ENCODE data around the gene BORCS5.

Gene BORCS5

DNA sequence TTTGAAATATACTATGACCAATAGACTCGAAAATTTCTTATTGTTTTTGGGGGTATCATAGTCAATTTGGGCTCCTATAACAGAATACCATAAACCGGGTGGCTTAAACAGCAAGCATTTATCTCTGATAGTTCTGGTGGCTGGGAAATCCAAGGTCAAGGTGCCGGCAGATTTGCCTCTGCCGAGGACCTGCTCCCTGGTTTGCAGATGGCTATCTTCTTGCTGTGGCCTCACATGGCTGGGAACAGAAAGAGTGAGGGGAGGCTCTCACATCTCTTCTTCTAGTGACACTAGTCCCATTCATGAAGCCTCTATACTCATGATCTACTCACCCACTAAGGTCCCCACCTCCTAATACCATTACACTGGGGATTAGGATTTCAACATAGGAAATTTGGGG, 70.7 kb downstream of the BORCS5 start:
- peaks cover 6% of the 10 kb centered on the region for H3K9me3 Mint-ChIP-seq
- peaks cover 41% of the 10 kb centered on the region for H3K36me3 Mint-ChIP-seq
- no peak overlapping the region for H3K4me3 Mint-ChIP-seq
- no peaks in the 10 kb centered on the region for H3K27me3 Mint-ChIP-seq
- no peak overlapping the region for H3K27ac Mint-ChIP-seq
- no peak for ATAC-seq
- H3K4me1 Mint-ChIP-seq, result peaks cover 10% of the 10 kb centered on the region

DNA sequence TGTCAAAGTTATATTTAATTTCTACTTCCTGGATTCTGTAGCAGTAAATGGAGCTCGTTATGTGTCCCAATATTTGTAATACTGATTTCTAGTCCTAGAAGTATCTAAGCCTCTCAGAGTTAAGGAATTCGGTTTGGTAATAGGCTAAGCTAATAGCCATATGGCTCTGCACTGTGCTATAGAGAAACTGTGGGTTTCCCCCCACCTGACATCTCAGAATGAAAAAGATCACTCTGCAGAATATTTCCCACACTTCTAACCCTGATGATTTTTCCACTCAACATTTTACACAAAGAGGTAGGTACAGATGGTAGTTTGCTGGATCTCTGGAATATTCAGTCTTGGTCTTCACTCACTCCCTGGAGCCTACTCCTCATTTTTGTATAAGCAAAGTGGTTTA, 71.2 kb downstream of the BORCS5 start:
- peaks cover 45% of the 10 kb centered on the region for H3K36me3 Mint-ChIP-seq
- H3K4me1 Mint-ChIP-seq, result peaks cover 15% of the 10 kb centered on the region
- H3K27ac Mint-ChIP-seq, result no peak overlapping the region
- no peak overlapping the region for H3K4me3 Mint-ChIP-seq
- H3K9me3 Mint-ChIP-seq, result peaks cover 6% of the 10 kb centered on the region
- ATAC-seq, result no peak
- H3K27me3 Mint-ChIP-seq, result no peaks in the 10 kb centered on the region

DNA sequence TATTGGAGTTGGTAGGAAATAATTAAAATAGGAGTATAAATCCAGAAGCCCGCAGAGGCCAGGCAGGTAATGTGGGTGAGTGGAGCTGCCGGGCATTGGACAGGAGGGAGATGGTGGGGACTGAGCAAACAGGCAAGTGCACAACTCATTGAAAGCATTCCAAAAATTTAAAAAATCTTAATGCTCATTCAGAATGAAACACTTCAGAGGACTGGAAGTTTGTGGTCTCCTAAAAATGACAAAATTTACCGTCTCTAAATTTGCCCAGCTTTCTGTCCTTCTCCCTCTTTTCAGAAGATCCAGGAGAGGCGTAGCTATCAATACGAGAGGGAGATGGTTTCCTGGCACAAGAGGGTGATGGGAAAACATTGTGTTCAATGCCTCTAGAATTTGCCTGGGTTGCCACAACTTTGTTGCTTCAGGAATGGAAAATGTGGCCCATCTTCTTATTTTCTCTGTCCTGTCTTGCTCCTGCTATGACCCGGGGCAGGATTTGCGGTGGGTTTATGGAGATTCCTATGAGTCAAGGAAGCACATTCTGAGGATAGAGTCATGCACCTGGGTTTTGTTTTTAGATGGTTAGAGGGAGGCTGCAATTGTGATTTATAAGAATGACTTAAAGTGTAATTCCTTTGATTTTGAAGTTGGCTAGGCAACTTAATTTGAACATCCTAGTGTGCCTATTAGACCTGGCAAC, 72.2 kb downstream of the BORCS5 start:
- H3K4me1 Mint-ChIP-seq, result peaks cover 15% of the 10 kb centered on the region
- H3K27ac Mint-ChIP-seq, result no peak overlapping the region
- H3K4me3 Mint-ChIP-seq, result no peak overlapping the region
- H3K9me3 Mint-ChIP-seq, result peaks cover 3% of the 10 kb centered on the region
- H3K36me3 Mint-ChIP-seq, result peaks cover 34% of the 10 kb centered on the region
- ATAC-seq, result no peak
- no peaks in the 10 kb centered on the region for H3K27me3 Mint-ChIP-seq

DNA sequence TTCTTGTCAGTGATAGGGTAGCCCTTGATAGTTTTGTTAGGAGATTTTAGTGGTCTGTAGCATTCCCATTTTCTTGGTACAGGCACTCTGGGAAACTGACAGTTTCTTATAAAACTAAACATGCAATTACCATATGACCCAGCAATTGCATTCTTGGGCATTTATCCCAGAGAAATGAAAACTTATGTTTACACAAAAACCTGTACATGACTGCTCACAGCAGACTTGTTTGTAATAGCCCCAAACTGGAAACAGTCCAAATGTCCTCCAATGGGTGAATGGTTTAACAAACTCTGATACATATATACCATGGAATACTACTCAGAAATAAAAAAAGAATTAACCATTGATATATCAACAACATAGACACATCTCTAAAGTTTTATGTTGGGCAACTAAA, 75.5 kb downstream of the BORCS5 start:
- no peak overlapping the region for H3K27ac Mint-ChIP-seq
- H3K36me3 Mint-ChIP-seq, result peaks cover 35% of the 10 kb centered on the region
- peaks cover 15% of the 10 kb centered on the region for H3K4me1 Mint-ChIP-seq
- H3K4me3 Mint-ChIP-seq, result no peak overlapping the region
- no peak for ATAC-seq
- H3K9me3 Mint-ChIP-seq, result peaks cover 5% of the 10 kb centered on the region
- no peaks in the 10 kb centered on the region for H3K27me3 Mint-ChIP-seq

DNA sequence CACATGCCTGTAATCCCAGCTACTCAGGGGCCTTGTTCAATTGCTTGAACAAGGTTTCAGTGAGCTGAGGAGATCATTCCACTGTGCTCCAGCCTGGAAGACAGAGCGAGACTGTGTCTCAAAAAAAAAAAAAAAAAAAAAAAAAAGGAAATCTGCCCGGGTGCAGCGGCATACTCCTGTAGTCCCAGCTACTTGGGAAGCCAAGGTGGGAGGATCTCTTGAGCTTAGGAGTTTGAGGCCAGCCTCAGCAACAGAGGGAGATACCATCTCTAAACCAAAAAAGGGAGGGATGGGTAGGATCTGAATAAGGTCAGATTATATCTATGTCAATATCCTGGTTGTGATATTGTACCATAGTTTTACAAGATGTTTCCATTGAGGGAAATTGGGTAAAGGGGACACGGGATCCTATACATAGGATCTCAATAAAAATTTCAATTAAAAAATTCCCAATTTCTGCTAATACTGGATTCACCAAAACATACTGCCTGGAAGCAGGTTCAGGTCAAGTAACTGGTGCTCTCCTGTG, 76.4 kb downstream of the BORCS5 start:
- no peak overlapping the region for H3K4me3 Mint-ChIP-seq

DNA sequence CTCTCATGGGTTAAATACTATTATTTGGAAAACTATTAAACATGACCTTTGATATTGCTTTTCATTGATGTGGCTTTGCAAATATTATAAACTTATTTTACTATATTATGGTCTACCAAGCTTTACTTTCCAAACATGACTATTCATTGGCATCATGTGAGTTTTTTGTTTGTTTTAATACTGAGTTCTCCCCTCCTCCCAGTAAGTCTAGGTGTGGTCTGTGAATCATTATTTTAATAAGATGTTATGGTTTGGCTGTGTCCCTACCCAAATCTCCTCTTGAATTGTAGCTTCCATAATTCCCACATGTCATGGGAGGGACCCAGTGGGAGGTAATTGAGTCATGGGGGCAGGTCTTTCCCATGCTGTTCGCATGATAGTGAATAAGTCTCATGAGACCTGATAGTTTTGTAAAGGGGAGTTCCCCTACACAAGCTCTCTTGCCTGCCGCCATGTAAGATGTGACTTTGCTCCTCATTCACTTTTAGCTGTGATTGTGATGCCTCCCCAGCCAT, 80.0 kb downstream of the BORCS5 start:
- Mint-ChIP-seq H3K4me1 (peaks cover 20% of the 10 kb centered on the region), H3K27ac (no peak overlapping the region), H3K36me3 (peaks cover 64% of the 10 kb centered on the region)

More for the DNA sequence above, 76.4 kb downstream of the BORCS5 start:
- no peaks in the 10 kb centered on the region for H3K27me3 Mint-ChIP-seq
- peaks cover 6% of the 10 kb centered on the region for H3K4me1 Mint-ChIP-seq
- ATAC-seq, result no peak
- H3K9me3 Mint-ChIP-seq, result peaks cover 6% of the 10 kb centered on the region
- peaks cover 44% of the 10 kb centered on the region for H3K36me3 Mint-ChIP-seq
- H3K27ac Mint-ChIP-seq, result no peak overlapping the region

DNA sequence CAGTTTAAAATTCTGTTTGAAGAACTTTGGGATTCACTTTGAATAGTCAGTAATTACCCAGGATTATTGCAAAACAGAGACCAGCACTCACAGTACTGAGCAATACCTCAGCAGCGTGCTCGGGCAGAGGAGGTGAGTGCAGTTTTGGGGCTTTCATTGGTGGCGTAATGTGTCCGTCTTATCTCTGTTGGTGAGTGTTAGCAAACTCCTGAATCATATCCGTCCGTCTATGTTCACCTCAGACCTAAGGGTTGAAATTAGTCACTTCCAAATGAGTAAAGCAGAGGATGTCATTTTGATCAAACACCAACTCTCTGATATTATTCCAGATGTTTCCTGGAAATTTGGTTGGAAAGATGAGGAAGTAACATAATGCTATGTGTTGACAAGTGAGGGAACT, 82.8 kb downstream of the BORCS5 start:
- Mint-ChIP-seq H3K36me3 (peaks cover 63% of the 10 kb centered on the region), H3K27me3 (no peaks in the 10 kb centered on the region), H3K27ac (no peak overlapping the region), H3K9me3 (peaks cover 6% of the 10 kb centered on the region), H3K4me1 (peaks cover 25% of the 10 kb centered on the region), H3K4me3 (no peak overlapping the region)
- no peak for ATAC-seq

More for the DNA sequence above, 80.0 kb downstream of the BORCS5 start:
- Mint-ChIP-seq H3K4me3 (no peak overlapping the region), H3K9me3 (peaks cover 6% of the 10 kb centered on the region), H3K27me3 (no peaks in the 10 kb centered on the region)
- no peak for ATAC-seq

DNA sequence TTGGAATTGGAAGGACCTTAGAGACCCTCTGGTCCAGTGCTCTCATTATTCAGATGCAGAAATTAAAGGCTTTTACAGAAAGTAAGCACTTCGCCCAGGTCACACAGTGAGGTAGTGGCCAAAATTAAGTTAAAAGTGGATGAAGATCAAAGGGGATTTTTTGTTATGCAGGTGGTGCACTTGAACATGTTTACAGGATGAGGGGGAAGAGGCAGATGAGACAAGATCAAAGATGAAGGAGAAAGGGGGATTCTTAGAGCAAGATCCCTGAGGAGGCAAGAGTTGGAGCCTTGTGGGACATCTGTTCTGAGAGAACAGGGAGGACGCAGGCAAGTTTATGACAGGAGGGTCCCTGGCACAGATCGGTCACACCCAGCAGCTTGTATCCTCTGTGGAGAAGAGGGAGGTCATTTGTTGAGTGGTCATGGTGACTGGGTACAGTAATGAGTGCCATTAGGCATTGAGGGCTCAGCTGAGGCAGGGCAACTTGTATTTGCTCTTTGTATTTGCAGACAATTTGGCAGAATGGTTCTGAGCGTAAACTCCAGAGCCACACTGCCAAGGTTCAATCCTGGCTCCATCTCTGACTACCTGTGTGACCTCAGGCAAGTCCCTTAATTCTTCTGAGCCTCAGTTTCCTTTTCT, 84.0 kb downstream of the BORCS5 start:
- peaks cover 6% of the 10 kb centered on the region for H3K9me3 Mint-ChIP-seq
- H3K4me3 Mint-ChIP-seq, result no peak overlapping the region
- no peaks in the 10 kb centered on the region for H3K27me3 Mint-ChIP-seq
- H3K4me1 Mint-ChIP-seq, result peaks cover 25% of the 10 kb centered on the region
- ATAC-seq, result no peak
- no peak overlapping the region for H3K27ac Mint-ChIP-seq
- peaks cover 57% of the 10 kb centered on the region for H3K36me3 Mint-ChIP-seq

DNA sequence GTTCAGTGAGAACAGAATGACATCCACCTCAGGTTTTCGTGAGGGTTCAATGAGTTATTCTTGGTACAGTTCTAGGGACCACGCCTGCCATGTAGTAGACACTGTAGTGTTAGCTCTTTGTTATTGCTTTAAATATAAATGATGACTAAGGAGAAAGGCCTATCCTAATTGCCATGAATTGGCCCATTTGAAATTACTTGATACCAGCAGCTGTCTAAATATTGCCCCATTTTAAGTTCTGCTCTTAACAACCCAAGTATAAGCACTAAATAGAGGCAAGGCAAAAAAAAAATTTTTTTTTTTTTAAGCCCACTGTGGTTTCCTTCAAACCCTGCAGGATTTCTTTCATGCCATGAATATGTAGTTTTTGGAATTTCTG, 84.5 kb downstream of the BORCS5 start:
- no peaks in the 10 kb centered on the region for H3K27me3 Mint-ChIP-seq
- no peak overlapping the region for H3K4me3 Mint-ChIP-seq
- peaks cover 6% of the 10 kb centered on the region for H3K9me3 Mint-ChIP-seq
- peaks cover 25% of the 10 kb centered on the region for H3K4me1 Mint-ChIP-seq
- no peak for ATAC-seq
- H3K27ac Mint-ChIP-seq, result no peak overlapping the region
- peaks cover 52% of the 10 kb centered on the region for H3K36me3 Mint-ChIP-seq

DNA sequence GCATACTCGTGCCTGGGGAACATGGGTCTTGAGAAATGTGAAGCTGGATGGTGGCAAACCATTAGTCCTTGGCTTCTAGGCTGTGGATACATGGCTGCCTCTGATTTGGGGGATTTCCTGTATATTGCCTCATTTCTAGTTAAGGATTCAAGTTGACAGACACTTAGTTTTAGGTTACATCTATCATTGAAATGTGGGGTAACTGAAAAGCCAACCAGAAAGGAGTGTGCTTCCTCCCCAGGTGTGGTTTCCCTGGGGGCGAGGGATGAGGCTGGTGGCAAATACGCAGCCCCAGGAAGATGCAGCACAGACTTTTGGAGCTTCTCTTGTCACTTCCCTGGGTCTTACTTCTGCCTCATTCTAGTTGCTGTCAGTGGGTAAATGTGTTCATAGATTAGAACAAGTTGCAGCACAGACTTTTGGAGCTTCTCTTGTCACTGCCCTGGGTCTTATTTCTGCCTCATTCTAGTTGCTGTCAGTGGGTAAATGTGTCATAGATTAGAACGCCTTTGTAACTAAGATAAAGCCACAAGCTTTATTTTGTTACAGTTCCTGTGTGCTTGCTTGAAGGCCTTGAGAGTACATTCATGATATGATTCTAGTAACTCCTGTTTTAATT, 85.1 kb downstream of the BORCS5 start:
- no peak overlapping the region for H3K27ac Mint-ChIP-seq
- no peak for ATAC-seq
- no peak overlapping the region for H3K4me3 Mint-ChIP-seq
- H3K4me1 Mint-ChIP-seq, result peaks cover 26% of the 10 kb centered on the region
- peaks cover 47% of the 10 kb centered on the region for H3K36me3 Mint-ChIP-seq
- H3K27me3 Mint-ChIP-seq, result no peaks in the 10 kb centered on the region
- H3K9me3 Mint-ChIP-seq, result peaks cover 4% of the 10 kb centered on the region

DNA sequence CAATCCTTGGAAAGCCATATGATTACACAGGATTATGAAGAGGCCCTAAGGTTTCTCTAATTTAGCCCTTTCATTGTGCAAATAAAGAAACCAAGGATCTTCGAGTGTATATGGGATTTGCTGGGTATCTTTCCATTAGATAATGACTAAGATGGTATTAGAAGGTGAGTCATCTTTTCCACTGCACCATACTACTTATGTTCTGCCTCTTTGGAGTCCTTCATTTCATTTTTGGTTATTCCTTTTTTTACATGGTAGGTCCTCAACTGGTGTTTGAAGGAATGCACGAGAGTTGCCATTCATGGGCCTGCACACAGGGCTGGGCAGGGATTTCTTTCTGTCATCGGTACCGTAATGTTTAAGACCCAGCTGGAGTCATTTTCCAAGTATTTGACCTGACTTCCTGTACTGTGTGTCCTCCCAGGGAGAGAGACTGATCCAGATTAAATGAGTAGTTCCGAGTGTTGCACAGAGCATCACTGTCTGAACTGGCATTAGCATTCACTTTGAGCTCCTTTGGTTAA, 85.7 kb downstream of the BORCS5 start:
- H3K36me3 Mint-ChIP-seq, result peaks cover 46% of the 10 kb centered on the region
- ATAC-seq, result no peak
- no peaks in the 10 kb centered on the region for H3K27me3 Mint-ChIP-seq
- H3K9me3 Mint-ChIP-seq, result no peaks in the 10 kb centered on the region
- H3K4me1 Mint-ChIP-seq, result peaks cover 31% of the 10 kb centered on the region
- H3K4me3 Mint-ChIP-seq, result no peak overlapping the region
- H3K27ac Mint-ChIP-seq, result no peak overlapping the region

DNA sequence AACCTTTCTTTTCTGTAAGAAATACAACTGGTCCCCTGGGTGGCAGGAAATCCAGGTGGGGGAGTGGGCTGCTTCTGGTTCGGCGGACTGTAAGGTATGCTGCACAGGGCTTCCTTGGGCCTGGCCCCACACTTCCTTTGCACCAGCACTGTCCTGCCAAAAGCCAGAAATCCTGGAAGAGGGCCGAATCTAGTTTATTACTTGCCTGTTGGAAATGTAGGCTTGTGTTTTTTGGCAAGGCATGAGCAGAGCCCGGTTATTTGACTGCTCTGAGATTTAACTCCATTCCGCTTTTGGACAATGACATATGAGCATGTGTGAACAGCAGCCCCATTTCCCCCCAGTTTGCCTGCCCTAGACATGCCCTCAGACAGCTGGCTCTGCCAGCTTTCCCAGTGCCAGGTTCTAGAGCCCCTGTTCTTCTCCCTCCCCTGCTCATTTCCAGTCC, 86.6 kb downstream of the BORCS5 start:
- H3K27me3 Mint-ChIP-seq, result no peaks in the 10 kb centered on the region
- no peak overlapping the region for H3K4me3 Mint-ChIP-seq
- H3K36me3 Mint-ChIP-seq, result peaks cover 38% of the 10 kb centered on the region
- no peaks in the 10 kb centered on the region for H3K9me3 Mint-ChIP-seq
- H3K27ac Mint-ChIP-seq, result no peak overlapping the region
- ATAC-seq, result no peak
- peaks cover 31% of the 10 kb centered on the region for H3K4me1 Mint-ChIP-seq

DNA sequence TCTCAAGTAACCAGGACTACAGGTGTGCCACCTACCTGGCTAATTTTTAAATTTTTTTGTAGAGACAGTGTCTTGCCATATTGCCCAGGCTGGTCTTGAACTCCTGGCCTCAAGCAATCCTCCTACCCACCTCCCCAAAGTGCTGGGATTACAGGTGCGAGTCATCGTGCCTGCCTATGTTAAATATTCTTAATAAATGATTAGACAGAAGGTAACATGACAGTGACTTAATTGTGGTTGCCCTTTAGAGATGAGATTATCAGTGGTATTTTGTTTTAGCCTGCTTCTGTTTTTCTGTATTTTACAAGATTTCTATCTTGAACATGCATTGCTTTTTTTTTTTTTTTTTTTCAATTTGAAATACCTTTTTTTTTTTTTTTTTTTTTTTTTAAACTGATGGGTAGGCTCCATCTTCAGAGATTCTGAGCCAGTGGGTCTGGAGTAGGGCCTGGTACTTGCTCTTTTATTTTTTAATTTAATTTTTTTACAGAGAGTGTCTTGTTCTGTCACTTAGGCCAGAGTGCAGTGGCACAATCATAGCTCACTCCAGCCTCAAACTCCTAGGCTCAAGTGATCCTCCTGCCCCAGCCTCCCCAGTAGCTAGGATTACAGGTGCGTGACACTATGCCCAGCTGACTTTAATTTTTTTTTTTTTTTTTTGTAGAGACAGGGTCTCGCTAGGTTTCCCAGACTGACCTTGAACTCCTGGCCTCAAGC, 88.4 kb downstream of the BORCS5 start:
- no peaks in the 10 kb centered on the region for H3K27me3 Mint-ChIP-seq
- ATAC-seq, result no peak
- peaks cover 39% of the 10 kb centered on the region for H3K36me3 Mint-ChIP-seq
- no peaks in the 10 kb centered on the region for H3K9me3 Mint-ChIP-seq
- no peak overlapping the region for H3K27ac Mint-ChIP-seq
- H3K4me1 Mint-ChIP-seq, result peaks cover 28% of the 10 kb centered on the region
- no peak overlapping the region for H3K4me3 Mint-ChIP-seq

DNA sequence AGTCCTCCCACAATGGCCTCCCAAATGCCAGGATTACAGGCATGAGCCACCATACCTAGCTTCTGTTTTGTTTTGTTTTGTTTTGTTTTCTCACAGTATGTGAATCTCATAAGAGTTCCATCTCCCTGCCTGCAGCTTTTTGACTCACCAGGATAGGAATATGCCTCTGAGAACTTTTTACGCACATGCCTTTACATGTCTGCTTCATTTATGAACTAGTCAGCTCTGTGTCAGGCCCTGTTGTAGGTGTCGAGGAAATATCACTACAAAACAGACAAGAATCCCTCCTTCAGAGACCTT, 89.0 kb downstream of the BORCS5 start:
- Mint-ChIP-seq H3K27me3 (no peaks in the 10 kb centered on the region), H3K4me1 (peaks cover 23% of the 10 kb centered on the region), H3K36me3 (peaks cover 34% of the 10 kb centered on the region), H3K4me3 (no peak overlapping the region), H3K9me3 (no peaks in the 10 kb centered on the region), H3K27ac (no peak overlapping the region)
- ATAC-seq, result no peak

DNA sequence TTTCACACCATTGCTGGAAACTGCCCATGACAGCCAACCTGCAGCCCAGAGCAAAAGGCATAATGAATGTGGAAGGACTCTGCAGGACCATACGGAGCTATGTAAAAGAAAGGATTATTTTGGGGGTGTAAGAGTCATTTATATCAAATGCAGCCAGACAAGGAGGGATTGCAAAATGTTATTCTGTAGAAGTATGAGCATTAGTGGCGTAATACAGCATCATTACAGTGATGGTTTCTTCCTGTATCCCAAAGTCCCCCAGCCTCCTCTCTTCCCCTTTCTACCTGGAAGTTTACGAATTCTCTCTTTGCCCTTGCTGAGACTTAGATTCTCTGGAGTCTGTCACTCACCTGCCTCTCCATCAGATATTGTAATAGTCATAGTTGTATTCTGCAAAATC, 89.9 kb downstream of the BORCS5 start:
- peaks cover 18% of the 10 kb centered on the region for H3K4me1 Mint-ChIP-seq
- H3K36me3 Mint-ChIP-seq, result peaks cover 31% of the 10 kb centered on the region
- H3K27me3 Mint-ChIP-seq, result no peaks in the 10 kb centered on the region
- no peak overlapping the region for H3K27ac Mint-ChIP-seq
- ATAC-seq, result no peak
- H3K4me3 Mint-ChIP-seq, result no peak overlapping the region
- H3K9me3 Mint-ChIP-seq, result no peaks in the 10 kb centered on the region
